Measurements from ENCODE around the gene ACO2. TPM values are rescaled to one million over a fixed set of nuclear protein-coding genes. Genes with fewer than 3 reads are reported as not detected.

The ACO2 gene
- total and polyA plus RNA-seq, 10 of the 15 experiments (the other 5 are each of a cell fraction or from before 2014, with no cell fraction given), result 21.4 to 214 (median 88.5) TPM

DNA sequence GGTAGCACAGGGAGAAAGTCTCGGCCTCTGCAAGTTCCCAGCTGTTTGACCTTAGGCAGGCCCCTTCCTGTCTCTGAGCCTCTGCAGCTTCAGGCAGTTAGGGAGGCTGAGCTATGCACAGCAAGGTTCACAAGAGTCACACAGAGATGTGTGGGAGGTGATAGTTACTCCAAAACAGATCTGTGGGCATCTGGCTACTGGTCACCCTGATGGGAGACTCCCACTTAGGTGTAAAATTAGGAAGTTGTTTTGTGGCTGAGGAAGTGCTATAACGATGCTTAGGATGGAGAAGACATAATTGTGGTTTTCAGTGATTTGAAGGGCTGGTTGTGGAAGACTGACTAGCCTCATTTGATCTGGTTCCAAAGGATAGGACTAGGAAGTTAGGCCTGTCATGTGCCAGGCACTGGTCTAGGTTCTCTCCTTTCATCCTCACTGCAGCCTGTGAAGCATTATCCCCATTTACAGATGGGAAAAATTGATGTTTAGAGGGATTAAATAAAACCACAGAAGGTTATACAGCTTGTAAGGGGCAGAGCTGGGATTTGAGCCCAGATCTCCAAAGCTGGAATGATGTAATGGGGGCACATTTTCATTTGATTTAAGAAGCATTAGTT, 13.5 kb downstream of the ACO2 start:
- ChIA-PET POLR2A (interaction anchor here (2.0 to 9.0 kb wide), 2 partner anchors 14 to 35 kb away, joined by 10 to 122 read pairs; partner anchors contain the start of genes ACO2, PHF5A and TOB2), RAD21 (ENCODE audit: unreplicated experiment) (interaction anchor here (0.7 to 2.6 kb wide), 5 partner anchors 11 to 79 kb away, joined by 3 to 13 read pairs (median 4); partner anchors contain the start of genes ACO2 and PHF5A), SMC1A (ENCODE audit: uncharacterized antibody, unreplicated experiment) (interaction anchor here (1.0 to 6.5 kb wide), 5 partner anchors 9 to 73 kb away, joined by 3 to 59 read pairs (median 4); partner anchors contain the start of genes ACO2 and PHF5A), CTCF (interaction anchor here (0.6 to 1.9 kb wide), 4 partner anchors 11 to 79 kb away, joined by 3 to 6 read pairs (median 4); no protein-coding TSS in a partner anchor)
- no peak overlapping the region; the same call in 1 of the 2 replicates for H3K9ac ChIP-seq (ENCODE audit: control insufficient read depth, insufficient read depth, low read length)
- H3K27me3 ChIP-seq (replicated peaks in 1 of 2; ENCODE audit: control insufficient read depth in 2 of 2, insufficient read depth in 2 of 2, low read length in 1 of 2), result no peaks in the 10 kb centered on the region
- no TSS peak for BruUV-seq (replicated peaks)
- in situ Hi-C loops (cut with MboI) (no loop called here), intact Hi-C loops (cut with micrococcal nuclease; ENCODE audit: unreplicated experiment) (no loop called here)
- no peak overlapping the region for H3K4me3 ChIP-seq
- DNase-seq (ENCODE audit: low read depth, low spot score) (no peak), FAIRE-seq (no peak), ATAC-seq (peak; percentile 44)
- 0% methylated on average over 2 of the region's 2 CpGs for WGBS (ENCODE audit: insufficient coverage, insufficient replicate concordance, low lambda C conversion rate, missing lambda C conversion rate)
- no peaks in the 10 kb centered on the region for H3K9me3 ChIP-seq (replicated peaks; ENCODE audit: control insufficient read depth, insufficient read depth, low read length)
- H3K79me2 ChIP-seq (ENCODE audit: control insufficient read depth, insufficient read depth, low read length), result peaks cover 81% of the 10 kb centered on the region
- H4K20me1 ChIP-seq (ENCODE audit: control insufficient read depth, insufficient read depth), result no peaks in the 10 kb centered on the region
- H3K27ac ChIP-seq (ENCODE audit: control insufficient read depth, insufficient read depth), result peak overlapping the region; percentile 23
- peaks cover 0 to 6% of the 10 kb centered on the region in 2 experiments; a peak in 2 of 4 replicates for H3K36me3 ChIP-seq (ENCODE audit: control insufficient read depth in 2 of 2, insufficient read depth in 2 of 2, low read length in 1 of 2)
- peak overlapping the region; percentile 26; the same call in 1 of the 2 replicates for H3K4me2 ChIP-seq (ENCODE audit: control insufficient read depth, insufficient read depth)
- peaks cover 51% of the 10 kb centered on the region for H3K4me1 ChIP-seq (ENCODE audit: control insufficient read depth, insufficient read depth, low read length)
- H2AFZ ChIP-seq (ENCODE audit: control insufficient read depth, low read depth, low read length), result no peak overlapping the region
- peak; percentile 54 for TF ChIP-seq IKZF1 (conservative IDR thresholded peaks at IDR 0.05)
- TF ChIP-seq ZZZ3 (IDR thresholded peaks at IDR 0.05; ENCODE audit: control insufficient read depth, insufficient read length, low read depth), result no peak
- no peak for TF ChIP-seq ZNF207 (IDR thresholded peaks at IDR 0.05; ENCODE audit: borderline replicate concordance)
- TF ChIP-seq YY1 (IDR thresholded peaks at IDR 0.05; ENCODE audit: low read depth, low read length), result no peak
- TF ChIP-seq, protein P1, sequence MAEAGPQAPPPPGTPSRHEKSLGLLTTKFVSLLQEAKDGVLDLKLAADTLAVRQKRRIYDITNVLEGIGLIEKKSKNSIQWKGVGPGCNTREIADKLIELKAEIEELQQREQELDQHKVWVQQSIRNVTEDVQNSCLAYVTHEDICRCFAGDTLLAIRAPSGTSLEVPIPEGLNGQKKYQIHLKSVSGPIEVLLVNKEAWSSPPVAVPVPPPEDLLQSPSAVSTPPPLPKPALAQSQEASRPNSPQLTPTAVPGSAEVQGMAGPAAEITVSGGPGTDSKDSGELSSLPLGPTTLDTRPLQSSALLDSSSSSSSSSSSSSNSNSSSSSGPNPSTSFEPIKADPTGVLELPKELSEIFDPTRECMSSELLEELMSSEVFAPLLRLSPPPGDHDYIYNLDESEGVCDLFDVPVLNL (IDR thresholded peaks at IDR 0.05; ENCODE audit: low read depth, low read length), result no peak
- TF ChIP-seq, protein P2, sequence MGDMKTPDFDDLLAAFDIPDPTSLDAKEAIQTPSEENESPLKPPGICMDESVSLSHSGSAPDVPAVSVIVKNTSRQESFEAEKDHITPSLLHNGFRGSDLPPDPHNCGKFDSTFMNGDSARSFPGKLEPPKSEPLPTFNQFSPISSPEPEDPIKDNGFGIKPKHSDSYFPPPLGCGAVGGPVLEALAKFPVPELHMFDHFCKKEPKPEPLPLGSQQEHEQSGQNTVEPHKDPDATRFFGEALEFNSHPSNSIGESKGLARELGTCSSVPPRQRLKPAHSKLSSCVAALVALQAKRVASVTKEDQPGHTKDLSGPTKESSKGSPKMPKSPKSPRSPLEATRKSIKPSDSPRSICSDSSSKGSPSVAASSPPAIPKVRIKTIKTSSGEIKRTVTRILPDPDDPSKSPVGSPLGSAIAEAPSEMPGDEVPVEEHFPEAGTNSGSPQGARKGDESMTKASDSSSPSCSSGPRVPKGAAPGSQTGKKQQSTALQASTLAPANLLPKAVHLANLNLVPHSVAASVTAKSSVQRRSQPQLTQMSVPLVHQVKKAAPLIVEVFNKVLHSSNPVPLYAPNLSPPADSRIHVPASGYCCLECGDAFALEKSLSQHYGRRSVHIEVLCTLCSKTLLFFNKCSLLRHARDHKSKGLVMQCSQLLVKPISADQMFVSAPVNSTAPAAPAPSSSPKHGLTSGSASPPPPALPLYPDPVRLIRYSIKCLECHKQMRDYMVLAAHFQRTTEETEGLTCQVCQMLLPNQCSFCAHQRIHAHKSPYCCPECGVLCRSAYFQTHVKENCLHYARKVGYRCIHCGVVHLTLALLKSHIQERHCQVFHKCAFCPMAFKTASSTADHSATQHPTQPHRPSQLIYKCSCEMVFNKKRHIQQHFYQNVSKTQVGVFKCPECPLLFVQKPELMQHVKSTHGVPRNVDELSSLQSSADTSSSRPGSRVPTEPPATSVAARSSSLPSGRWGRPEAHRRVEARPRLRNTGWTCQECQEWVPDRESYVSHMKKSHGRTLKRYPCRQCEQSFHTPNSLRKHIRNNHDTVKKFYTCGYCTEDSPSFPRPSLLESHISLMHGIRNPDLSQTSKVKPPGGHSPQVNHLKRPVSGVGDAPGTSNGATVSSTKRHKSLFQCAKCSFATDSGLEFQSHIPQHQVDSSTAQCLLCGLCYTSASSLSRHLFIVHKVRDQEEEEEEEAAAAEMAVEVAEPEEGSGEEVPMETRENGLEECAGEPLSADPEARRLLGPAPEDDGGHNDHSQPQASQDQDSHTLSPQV (IDR thresholded peaks at IDR 0.05), result no peak
- no peak for TF ChIP-seq ZNF274 (IDR thresholded peaks at IDR 0.05; ENCODE audit: insufficient read depth, insufficient read length)
- TF ChIP-seq JUNB (IDR thresholded peaks at IDR 0.05), result no peak
- no peak for TF ChIP-seq POU2F2 (IDR thresholded peaks at IDR 0.05; ENCODE audit: borderline replicate concordance, low read depth, low read length)
- no peak for TF ChIP-seq BMI1 (IDR thresholded peaks at IDR 0.05; ENCODE audit: borderline replicate concordance)
- 0 out of 2 replicates have a peak, but pooled peaks have one; percentile 22 for TF ChIP-seq SPI1 (IDR thresholded peaks at IDR 0.05; ENCODE audit: borderline replicate concordance, insufficient read depth, low read depth, low read length)
- TF ChIP-seq PAX5 (IDR thresholded peaks at IDR 0.05; ENCODE audit: borderline replicate concordance, low read depth, low read length), result no peak
- TF ChIP-seq CBFB (IDR thresholded peaks at IDR 0.05; ENCODE audit: low read depth), result no peak
- no peak for TF ChIP-seq CREB1 (IDR thresholded peaks at IDR 0.05; ENCODE audit: low read depth)
- no peak for TF ChIP-seq CEBPB (IDR thresholded peaks at IDR 0.05; ENCODE audit: borderline replicate concordance in 1 of 2, low read depth in 2 of 2, low read length in 2 of 2)
- TF ChIP-seq SUZ12 (IDR thresholded peaks at IDR 0.05; ENCODE audit: unreplicated experiment), result no peak
- TF ChIP-seq SMARCA5 (IDR thresholded peaks at IDR 0.05), result 0 out of 2 replicates have a peak, but pooled peaks have one; percentile 61

Measured in GM12878 (cell line).